Measurements from ENCODE around the gene CD46.

GRCh38 chr1:207830788-207831187 lies 78.9 kb downstream of the CD46 start:
- no peak for TF ChIP-seq CTCF (IDR thresholded peaks at IDR 0.05)
- no peak for TF ChIP-seq POLR2A (IDR thresholded peaks at IDR 0.05)

Data from heart left ventricle (tissue), 13 donors.